ENCODE results near the gene MAP2K6. TPM values are rescaled to one million over a fixed set of nuclear protein-coding genes. Genes with fewer than 3 reads are reported as not detected.

The MAP2K6 gene
- total RNA-seq, 1 experiment from 2014 or later: 7.3 TPM

DNA sequence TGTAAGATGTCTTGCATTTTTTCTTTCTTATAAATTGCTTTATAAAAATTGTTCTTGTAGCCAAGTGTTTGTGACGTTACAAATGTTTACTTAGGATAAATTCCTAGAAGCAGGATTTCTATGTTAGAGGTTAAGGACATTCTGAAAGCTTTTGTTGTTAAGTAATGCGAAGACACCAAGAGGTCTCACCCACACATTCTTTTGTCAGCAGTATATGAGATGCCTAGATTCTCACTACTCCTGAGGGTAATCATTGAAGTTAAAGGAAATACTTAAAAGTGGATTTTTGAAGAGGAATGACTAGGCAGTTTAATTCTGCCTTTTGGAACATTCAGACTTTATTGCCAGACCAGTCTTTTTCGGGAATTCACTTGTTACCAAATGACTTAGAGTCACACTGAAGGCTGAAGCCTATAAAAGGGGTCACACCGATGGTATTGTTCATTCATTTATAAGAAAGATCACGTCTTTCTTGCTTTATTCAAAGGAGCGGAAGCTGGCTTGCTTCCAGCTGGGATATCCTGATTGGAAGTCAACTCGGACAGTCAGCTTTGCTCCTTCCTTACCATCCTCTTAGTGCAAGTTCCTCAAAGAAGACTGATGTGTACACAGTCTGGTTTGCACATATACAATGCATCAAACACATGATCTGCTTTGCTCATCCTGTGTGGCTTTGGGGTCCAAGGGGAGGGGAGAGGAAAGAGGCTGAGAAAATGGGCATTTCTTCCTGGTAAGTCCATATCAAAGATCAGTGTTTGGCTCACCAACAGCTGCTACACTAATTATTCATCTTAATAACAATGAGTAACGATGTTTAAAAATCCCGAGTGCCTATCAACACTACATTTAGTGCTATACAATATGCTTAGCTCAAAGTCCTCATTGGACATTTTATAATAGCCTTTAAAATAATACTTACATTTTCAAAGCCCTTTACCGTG lies 160.0 kb downstream of the MAP2K6 start:
- no peak for DNase-seq (ENCODE audit: low read depth)

GRCh38 chr17:69575346-69575761 lies 160.9 kb downstream of the MAP2K6 start:
- DNase-seq (ENCODE audit: low read depth): peak; percentile 86

DNA sequence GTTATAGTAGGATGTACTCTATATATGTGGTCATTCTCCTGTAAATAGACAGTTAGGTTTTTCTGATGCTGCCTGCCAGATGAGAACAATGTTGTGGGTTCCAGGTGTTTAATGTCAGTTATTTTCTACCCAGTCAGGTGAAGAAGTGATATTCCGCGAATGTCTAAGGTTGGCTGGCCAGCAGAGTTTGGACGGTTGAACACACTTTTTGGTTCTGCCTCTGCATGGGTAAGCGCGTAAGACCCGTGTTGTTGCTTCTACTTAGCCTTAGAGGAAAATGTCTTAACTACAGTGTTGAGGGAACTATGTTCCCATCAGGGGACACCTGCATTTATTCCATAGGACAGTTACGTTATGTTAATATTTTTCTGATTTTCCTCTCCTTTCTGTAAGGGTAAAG lies 162.6 kb downstream of the MAP2K6 start:
- no peak for DNase-seq (ENCODE audit: low read depth)

GRCh38 chr17:69578385-69578936 lies 164.0 kb downstream of the MAP2K6 start:
- no peak for DNase-seq (ENCODE audit: low read depth)

DNA sequence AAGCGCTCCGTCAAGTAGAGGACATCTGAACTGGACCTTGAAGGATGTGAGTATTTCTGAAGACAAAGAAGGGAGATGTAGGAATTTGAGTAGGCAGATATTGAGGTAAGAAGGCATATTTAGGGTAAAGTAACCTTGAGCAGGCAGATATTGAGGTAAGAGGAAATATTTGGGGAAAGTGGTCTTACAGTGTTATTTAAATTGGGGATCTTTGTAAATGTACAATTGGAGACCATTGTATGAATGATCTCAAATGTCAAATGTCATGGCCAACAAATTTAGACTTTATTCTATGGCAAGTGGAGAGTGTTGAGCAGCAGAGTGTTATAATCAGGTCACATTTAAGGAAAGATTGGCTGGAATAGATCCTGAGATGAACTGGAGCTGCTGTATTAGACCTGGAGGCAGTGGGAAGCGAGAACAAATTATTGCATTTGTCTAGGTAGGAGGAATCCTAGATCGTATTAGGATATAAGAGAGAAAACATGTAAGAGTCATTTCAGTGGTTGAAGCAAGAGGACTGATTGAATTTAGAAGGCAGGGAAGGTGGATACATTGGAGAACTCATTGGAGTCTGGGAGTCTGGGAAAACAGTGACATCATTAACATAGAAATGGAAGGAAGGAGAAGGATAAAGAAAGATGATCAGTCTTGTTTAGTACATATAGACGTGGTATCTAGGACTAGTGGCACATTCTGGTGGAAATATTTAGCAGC lies 165.6 kb downstream of the MAP2K6 start:
- no peak for DNase-seq (ENCODE audit: low read depth)

DNA sequence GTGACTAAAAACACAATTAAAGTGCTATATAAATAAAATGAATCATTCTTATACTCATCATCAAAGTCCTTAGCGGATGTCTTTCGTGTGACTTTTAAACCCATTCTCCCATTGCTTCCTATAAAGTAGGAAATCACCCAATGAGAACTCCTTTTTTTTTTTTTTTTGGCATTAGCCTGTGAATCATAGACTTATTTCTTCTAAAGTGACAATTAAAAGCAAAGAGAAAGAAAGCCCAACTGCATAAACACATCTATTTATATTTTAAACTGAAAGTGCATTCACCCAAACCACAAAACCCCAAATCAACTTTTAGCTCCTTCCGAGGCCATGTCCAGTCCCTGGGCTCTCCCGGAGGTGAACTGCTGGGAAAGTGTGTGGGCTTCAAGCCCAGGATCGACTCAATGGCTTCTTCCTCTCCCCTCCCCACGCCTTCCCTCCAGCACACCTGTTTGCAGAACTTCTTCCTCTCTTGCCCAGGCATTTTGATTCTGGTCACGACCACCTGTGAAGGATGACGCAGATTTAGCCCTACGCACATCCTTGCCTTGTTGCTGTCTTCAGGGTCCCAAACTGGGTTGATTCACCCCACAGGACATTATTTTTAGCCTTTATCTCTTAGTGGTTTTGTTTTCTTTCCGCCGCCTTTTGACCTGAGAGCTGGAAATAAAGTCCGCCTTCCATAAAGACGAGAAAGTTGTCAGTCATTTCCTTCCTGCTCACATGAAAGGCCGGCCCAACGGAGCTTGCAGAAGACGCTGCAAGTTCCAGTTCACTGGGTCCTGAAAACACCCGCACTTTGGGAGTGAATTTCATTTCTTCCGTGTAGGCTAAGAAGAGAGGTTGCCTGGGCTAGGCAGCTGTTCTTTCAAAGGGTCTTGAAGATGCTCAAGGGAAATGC lies 166.8 kb downstream of the MAP2K6 start:
- DNase-seq (ENCODE audit: low read depth): no peak

DNA sequence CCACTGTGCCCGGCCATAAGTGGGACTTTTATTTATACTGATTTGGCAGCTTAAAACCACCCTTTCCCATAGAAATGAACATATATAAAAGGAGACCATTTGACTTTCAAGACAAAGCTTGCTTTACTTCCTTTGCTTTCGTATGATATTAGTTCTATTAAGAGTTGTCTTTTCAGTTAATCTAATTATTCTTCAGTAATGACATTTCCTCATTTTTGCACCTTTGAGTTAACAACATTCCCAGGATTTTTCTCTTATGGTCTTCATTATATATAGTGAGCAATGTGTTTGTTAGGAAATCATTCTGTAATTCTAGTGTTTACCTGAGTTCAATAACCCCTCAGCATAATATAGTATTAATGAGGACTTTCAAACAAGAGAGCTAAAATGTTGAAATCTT lies 173.8 kb downstream of the MAP2K6 start:
- DNase-seq (ENCODE audit: low read depth): no peak

DNA sequence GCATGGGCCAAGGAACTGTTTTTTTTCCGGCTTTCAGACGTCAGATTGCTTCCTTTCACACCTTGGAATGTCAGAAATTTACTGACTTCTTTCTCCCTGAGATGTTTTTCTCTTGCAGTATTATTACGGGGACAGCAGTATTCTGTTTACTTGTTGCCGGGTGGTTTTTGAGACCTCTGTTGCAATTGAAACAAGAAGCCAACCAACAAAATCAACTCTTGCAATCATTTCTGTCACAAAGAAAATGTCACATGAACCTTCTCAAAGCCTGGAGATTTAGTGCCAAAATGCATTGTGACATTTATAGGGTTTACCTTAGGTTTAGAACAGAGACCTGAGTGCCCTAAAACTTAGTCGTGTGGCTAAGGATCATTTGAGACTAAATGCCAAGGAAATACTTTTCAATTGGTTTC lies 174.3 kb downstream of the MAP2K6 start:
- no peak for DNase-seq (ENCODE audit: low read depth)

DNA sequence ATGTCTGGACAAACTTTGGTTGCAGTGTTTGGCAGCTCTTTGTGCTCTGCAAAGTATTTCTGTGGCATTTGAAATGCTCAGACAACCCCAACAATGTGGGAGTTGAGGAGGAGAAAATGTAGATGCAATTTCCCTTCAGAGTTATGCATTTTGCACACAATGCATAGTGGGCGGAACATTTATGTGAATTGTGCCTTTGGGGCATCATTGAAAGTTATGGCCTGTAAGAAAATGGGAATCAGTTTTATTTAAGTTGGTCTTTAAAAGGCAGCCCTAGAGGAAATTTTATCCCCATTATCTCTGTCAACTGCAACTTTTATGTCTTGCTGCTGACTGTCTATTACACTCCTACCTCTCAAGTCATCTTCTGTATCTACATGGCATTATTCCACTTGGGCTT lies 176.2 kb downstream of the MAP2K6 start:
- DNase-seq (ENCODE audit: low read depth): no peak

- DNase-seq (ENCODE audit: low read depth): no peak
Measured at GRCh38 chr17:69592692-69593350, 178.3 kb downstream of the MAP2K6 start.

GRCh38 chr17:69593351-69593715 lies 178.8 kb downstream of the MAP2K6 start:
- no peak for DNase-seq (ENCODE audit: low read depth)

DNA sequence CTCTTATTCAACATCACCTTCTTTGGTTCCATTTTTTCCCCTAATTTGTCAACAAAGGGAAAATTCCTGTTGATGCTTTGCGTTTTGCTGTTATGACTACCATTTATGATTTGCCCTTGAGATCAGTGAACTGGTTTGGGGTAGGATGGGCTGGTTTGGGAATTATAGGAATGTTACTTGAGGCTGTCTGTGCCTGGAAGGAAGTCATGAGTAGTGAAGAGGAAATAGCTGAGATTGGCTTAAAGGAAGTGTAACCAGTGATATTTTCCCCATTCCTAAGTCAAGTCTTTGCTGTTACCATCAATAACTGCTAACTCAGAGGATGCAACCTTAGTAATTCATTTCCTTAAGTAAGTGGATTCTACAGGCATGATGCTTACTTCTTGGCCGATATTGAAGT lies 179.2 kb downstream of the MAP2K6 start:
- DNase-seq (ENCODE audit: low read depth): no peak

- no peak for DNase-seq (ENCODE audit: low read depth)
Measured at GRCh38 chr17:69594641-69595040, 180.1 kb downstream of the MAP2K6 start.

- no peak for DNase-seq (ENCODE audit: low read depth)
Measured at GRCh38 chr17:69596141-69596540, 181.6 kb downstream of the MAP2K6 start.

GRCh38 chr17:69597898-69598692 lies 183.6 kb downstream of the MAP2K6 start:
- DNase-seq (ENCODE audit: low read depth): peak; percentile 86

GRCh38 chr17:69602972-69603371 lies 188.5 kb downstream of the MAP2K6 start:
- no peak for DNase-seq (ENCODE audit: low read depth)

Data from HT1080 (cell line).